GM10266 (cell line): ENCODE data around the gene TMEM239.
A peak's percentile ranks its signal among the peaks of the same experiment; 100 is the strongest.

ENCODE experiments used
- DNase-seq: peaks from one replicate; pipeline ENCODE4 v3.0.0; 2012; ENCODE audit errors: extremely low spot score
- TF ChIP-seq, protein P1 (sequence below): IDR thresholded peaks from 2 replicates; pipeline ENCODE4 v1.5.1; 2012; ENCODE audit warnings: mild to moderate bottlenecking, low read depth; ENCODE audit not compliant: control insufficient read depth, insufficient read depth; ENCODE audit errors: missing control alignments

TMEM239 gene

DNA sequence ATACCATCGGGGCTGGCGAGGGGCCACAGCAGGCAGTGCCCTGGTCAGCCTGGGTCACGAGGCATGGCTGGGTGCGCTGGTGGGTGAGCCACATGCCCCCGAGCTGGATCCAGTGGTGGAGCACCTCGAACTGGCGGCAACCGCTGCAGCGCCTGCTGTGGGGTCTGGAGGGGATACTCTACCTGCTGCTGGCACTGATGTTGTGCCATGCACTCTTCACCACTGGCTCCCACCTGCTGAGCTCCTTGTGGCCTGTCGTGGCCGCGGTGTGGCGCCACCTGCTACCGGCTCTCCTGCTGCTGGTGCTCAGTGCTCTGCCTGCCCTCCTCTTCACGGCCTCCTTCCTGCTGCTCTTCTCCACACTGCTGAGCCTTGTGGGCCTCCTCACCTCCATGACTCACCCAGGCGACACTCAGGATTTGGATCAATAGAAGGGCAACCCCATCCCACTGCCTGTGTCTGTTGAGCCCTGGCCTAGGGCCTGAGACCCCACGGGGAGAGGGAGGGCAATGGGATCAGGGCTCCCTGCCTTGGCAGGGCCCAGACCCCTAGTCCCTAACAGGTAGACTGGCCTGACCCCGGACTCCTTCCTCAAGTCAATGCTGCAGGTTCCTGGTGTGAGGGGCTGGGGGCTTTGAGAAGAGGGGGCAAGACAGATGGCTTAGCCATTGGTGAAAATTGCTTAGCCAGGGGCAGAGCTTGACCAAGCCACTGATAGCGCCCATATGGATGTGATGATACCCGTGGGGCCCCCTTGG, 598 bp downstream of the TMEM239 start:
- no peak for DNase-seq
- TF ChIP-seq, protein P1, sequence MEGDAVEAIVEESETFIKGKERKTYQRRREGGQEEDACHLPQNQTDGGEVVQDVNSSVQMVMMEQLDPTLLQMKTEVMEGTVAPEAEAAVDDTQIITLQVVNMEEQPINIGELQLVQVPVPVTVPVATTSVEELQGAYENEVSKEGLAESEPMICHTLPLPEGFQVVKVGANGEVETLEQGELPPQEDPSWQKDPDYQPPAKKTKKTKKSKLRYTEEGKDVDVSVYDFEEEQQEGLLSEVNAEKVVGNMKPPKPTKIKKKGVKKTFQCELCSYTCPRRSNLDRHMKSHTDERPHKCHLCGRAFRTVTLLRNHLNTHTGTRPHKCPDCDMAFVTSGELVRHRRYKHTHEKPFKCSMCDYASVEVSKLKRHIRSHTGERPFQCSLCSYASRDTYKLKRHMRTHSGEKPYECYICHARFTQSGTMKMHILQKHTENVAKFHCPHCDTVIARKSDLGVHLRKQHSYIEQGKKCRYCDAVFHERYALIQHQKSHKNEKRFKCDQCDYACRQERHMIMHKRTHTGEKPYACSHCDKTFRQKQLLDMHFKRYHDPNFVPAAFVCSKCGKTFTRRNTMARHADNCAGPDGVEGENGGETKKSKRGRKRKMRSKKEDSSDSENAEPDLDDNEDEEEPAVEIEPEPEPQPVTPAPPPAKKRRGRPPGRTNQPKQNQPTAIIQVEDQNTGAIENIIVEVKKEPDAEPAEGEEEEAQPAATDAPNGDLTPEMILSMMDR, result peak; percentile 37

GRCh38 chr20:2817341-2817726, 1.2 kb downstream of the TMEM239 start:
- TF ChIP-seq, protein P1, result no peak
- no peak for DNase-seq

GRCh38 chr20:2817891-2818595, 1.9 kb downstream of the TMEM239 start:
- TF ChIP-seq, protein P1, result no peak
- DNase-seq, result no peak

- DNase-seq, result no peak
- TF ChIP-seq, protein P1, result no peak
These were observed 4.1 kb downstream of the TMEM239 start for GRCh38 chr20:2820084-2820895.

- TF ChIP-seq, protein P1, result no peak
- no peak for DNase-seq
These were observed 5.0 kb downstream of the TMEM239 start for GRCh38 chr20:2820896-2821869.

GRCh38 chr20:2822073-2822472, 5.9 kb downstream of the TMEM239 start:
- no peak for DNase-seq
- TF ChIP-seq, protein P1, result no peak
